C4-2B (cell line): ENCODE data around the gene ZNF385D.

Source experiments
- CTCF ChIP-seq: fragments of 450-650 bp; conservative IDR thresholded peaks from 2 replicates; pipeline ENCODE4 v1.5.1; 2017; ENCODE audit warnings: mild to moderate bottlenecking
- ZFX ChIP-seq: fragments of 450-650 bp; IDR thresholded peaks from 2 replicates; pipeline ENCODE4 v1.6.1; 2017

DNA sequence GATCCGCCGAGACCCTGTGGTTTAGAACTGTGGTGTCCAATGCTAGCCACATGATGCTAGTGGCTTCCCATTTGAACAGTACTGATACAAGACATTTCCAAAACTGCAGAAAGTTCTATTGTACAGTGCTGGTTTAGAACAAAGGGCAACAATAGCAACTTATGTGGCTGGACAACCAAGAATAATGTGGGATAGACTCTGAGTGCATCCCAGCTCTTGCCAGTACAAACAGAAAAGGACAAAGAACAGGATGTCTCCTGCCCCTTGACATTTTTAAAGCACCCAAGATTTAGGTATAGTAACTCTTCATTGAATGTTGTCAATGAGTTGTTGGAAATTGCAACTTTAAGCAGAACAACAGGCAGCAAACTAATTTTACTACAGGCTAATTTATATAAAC, 107.3 kb downstream of the ZNF385D start:
- TF ChIP-seq CTCF = no peak
- TF ChIP-seq ZFX = no peak
